Measurements from ENCODE around the gene DISC1.

GRCh38 chr1:231934797-231935196 is 308.2 kb downstream of the DISC1 start:
- no peak for TF ChIP-seq TBL1XR1 (IDR thresholded peaks at IDR 0.05; ENCODE audit: borderline replicate concordance, low read length, partially characterized antibody)
- TF ChIP-seq POLR2AphosphoS5 (IDR thresholded peaks at IDR 0.05; ENCODE audit: low read depth, low read length): no peak
